A673 (cell line): Measurements from ENCODE around the gene MRPL42.

Experiments used
- EZH2 ChIP-seq: fragments of 200-600 bp; sonication (generic); IDR thresholded peaks from 2 replicates; pipeline ENCODE4 v1.6.1; 2017; ENCODE audit warnings: borderline replicate concordance, low read depth, mild to moderate bottlenecking, mixed read lengths, antibody characterized with exemption, low read length; ENCODE audit not compliant: poor library complexity, severe bottlenecking
- TF ChIP-seq, protein P1 (sequence below): fragments of 300-800, 200-600 bp; sonication (generic); conservative IDR thresholded peaks from 2 replicates; pipeline ENCODE4 v1.5.1; 2017; ENCODE audit warnings: low read depth, mild to moderate bottlenecking, antibody characterized with exemption, low read length, moderate library complexity, mixed read lengths

DNA sequence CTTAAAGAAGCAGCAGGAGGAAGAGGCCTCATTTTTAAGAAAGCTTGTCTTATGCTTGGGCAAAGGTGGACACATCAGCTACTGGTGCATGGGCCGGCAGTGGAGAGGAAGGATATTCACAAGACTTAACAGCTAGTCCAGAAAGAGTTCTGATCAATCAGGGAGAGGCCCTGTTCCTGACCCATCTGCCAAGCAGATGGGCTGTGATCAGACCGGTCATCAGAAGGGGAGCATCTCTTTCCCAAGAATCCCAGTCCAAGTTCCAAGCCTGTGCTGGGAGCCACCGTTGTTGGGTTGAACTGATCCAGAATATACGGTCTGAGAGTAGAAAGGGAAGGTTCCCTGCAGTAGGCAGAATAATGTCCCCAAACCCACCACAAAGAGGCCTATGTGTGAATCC is 72.5 kb downstream of the MRPL42 start:
- TF ChIP-seq, protein P1, sequence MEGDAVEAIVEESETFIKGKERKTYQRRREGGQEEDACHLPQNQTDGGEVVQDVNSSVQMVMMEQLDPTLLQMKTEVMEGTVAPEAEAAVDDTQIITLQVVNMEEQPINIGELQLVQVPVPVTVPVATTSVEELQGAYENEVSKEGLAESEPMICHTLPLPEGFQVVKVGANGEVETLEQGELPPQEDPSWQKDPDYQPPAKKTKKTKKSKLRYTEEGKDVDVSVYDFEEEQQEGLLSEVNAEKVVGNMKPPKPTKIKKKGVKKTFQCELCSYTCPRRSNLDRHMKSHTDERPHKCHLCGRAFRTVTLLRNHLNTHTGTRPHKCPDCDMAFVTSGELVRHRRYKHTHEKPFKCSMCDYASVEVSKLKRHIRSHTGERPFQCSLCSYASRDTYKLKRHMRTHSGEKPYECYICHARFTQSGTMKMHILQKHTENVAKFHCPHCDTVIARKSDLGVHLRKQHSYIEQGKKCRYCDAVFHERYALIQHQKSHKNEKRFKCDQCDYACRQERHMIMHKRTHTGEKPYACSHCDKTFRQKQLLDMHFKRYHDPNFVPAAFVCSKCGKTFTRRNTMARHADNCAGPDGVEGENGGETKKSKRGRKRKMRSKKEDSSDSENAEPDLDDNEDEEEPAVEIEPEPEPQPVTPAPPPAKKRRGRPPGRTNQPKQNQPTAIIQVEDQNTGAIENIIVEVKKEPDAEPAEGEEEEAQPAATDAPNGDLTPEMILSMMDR = no peak
- no peak for TF ChIP-seq EZH2
